ENCODE data around the gene FAM32A.

Gene FAM32A

DNA sequence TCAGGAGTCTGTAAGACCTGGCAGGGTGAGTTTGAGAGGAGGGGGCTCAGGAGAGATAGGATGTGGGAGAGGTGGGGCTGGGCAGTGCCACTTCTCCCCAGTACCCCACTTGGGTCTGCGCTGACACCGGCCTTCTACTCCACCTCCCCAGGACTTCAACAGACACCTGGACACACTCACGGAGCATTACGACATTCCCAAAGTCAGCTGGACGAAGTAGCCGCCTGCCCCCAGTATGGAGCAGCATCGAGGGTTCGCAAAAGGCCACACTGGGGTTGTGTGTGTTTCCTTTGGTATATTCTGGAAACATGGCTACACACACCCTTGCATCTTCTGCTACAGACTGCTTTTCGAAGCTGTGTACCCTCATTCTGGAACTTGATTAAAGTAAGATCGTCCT, 5.5 kb downstream of the FAM32A start:
- no peak for DNase-seq (ENCODE audit: low read depth)
- TF ChIP-seq, protein P1, sequence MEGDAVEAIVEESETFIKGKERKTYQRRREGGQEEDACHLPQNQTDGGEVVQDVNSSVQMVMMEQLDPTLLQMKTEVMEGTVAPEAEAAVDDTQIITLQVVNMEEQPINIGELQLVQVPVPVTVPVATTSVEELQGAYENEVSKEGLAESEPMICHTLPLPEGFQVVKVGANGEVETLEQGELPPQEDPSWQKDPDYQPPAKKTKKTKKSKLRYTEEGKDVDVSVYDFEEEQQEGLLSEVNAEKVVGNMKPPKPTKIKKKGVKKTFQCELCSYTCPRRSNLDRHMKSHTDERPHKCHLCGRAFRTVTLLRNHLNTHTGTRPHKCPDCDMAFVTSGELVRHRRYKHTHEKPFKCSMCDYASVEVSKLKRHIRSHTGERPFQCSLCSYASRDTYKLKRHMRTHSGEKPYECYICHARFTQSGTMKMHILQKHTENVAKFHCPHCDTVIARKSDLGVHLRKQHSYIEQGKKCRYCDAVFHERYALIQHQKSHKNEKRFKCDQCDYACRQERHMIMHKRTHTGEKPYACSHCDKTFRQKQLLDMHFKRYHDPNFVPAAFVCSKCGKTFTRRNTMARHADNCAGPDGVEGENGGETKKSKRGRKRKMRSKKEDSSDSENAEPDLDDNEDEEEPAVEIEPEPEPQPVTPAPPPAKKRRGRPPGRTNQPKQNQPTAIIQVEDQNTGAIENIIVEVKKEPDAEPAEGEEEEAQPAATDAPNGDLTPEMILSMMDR (IDR thresholded peaks at IDR 0.05; ENCODE audit: control insufficient read depth, insufficient read depth, low read depth, low read length, missing control alignments) = no peak
- H3K4me3 ChIP-seq (ENCODE audit: control insufficient read depth, low read depth, low read length) = no peak overlapping the region

DNA sequence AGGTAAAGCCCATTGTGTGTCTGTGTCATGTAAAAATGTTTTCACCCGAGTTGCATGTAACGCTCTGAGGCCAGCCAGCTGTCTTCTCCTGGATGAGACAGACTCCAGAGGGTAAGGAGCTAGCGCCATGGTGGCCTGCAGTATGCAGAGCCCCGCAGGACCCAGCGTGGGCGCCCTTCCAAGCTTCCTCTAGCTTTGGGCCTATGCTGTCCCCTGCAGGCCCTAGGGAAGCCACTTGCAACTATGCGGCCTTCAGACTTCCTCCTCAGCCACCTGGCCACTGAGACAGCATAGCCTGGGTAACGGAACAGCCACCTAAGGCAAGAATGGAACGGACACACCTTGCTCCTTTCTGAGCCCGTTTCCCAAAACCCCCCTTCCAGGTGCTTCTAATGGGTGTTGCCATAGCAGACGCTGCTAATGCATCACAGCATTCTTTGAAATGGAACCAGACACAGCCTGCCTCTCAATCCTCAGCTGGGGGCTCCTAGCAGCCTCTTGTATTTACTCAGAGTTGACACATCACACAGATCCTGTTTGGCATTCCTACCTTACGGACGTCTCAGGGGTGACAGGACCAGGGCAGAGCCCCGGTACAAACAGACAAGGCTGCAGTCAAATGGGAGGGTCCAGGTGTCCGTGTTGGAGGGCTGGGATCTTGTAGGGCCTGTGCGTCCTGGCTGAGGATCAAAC, 6.2 kb downstream of the FAM32A start:
- DNase-seq (ENCODE audit: low read depth) = no peak
- no peak overlapping the region for H3K4me3 ChIP-seq (ENCODE audit: control insufficient read depth, low read depth, low read length)
- TF ChIP-seq, protein P1 (IDR thresholded peaks at IDR 0.05; ENCODE audit: control insufficient read depth, insufficient read depth, low read depth, low read length, missing control alignments) = no peak

DNA sequence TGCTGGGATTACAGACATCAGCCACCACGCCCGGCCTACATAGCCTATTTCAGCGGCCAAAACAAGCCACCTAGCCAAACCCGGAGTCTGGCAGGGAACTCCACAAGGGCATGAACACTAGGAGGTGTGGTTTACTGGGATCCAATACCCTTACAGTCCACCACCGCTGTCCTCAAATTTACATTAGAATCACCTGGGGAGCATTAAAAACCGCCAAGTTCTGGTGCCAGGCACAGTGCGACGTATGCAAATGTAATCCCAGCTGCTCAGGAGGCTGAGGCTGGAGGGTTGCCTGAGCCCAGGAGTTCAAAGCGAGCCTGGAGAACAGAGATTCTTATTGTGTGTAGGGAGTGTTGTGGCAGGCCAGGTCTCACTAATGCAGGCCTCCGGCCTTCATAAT, 8.3 kb downstream of the FAM32A start:
- DNase-seq (ENCODE audit: low read depth) = no peak
- H3K4me3 ChIP-seq (ENCODE audit: control insufficient read depth, low read depth, low read length) = no peak overlapping the region
- TF ChIP-seq, protein P1 (IDR thresholded peaks at IDR 0.05; ENCODE audit: control insufficient read depth, insufficient read depth, low read depth, low read length, missing control alignments) = no peak

DNA sequence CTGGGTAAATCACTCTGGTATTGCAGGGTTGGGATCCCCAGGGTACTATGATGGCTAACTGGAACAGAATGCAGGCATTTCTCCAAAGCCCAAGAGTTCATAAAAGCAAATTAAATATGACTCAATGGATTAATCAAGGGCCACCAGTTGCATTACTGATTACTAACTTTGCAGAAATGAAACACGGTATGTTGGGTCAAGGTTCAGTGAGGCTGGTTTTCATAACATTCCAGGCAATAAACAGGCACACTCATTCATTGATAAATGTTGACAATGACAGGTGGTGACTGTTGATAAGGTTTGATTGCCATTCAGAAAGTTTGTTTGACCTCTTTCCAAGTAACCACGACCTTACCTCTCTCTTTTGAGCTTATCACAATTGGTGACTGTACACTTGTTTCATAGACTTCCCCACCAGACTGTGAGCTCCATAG, 12.0 kb downstream of the FAM32A start:
- peak; percentile 96 for DNase-seq (ENCODE audit: low read depth)
- TF ChIP-seq, protein P1 (IDR thresholded peaks at IDR 0.05; ENCODE audit: control insufficient read depth, insufficient read depth, low read depth, low read length, missing control alignments) = no peak
- H3K4me3 ChIP-seq (ENCODE audit: control insufficient read depth, low read depth, low read length) = peak overlapping the region; percentile 62

DNA sequence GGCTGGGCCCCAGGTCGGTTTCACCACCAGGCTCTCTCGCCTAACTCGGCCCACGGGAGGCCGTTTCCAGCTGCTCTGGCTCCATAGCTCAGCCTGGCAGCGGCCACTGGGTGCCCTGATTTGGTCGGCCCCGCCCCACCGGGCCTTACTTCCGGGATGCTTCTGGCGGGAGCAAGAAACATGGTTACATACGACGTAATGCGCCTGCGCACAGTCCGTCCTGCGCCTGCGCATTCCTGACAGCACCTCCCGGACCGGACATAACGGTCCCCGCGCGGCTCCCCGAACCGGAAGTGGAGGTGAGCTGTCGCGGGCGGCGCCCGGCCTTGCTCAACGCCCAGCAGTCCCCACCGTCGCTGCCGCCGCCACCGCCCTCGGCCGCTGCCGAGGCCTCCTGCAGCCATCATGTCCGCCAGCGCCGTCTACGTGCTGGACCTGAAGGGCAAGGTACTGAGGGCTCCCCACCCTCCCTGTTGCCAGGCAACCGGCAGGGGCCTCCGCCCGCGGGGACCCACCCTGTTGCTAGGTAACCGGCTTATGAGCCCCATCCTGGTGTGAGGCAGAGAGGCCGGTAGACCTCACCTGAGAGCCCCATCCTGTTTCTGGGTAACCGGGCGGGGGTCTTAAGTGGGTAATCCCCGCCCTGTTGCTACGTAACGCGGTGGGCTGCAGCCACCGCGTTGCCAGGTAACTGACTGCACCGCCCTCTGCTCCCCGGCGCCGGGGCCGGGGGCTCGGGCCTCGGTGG, 12.6 kb downstream of the FAM32A start, which contains the start of gene AP1M1:
Gene AP1M1 (plus strand): TSS at position 290 of the 748 bp plus-strand sequence. CDS start 116 bp downstream, at position 406.
- TF ChIP-seq, protein P1 (IDR thresholded peaks at IDR 0.05; ENCODE audit: control insufficient read depth, insufficient read depth, low read depth, low read length, missing control alignments) = no peak
- DNase-seq (ENCODE audit: low read depth) = peak; percentile 89
- H3K4me3 ChIP-seq (ENCODE audit: control insufficient read depth, low read depth, low read length) = peak within 1 kb of the TSS; percentile 62

DNA sequence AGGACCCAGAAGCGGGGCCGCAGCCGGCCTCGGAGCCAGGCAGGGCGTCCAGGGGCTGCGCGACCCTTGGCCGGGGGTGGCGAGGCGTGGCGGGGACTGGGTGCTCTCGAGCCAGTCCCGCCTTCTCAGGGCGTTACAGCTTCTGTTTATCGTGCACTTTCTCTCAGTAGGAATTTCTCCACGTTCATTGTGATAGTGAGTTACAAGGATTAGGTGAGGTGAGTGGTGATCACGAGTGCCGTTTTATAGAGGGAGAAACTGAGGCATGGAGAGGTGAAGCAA, 13.1 kb downstream of the FAM32A start:
- H3K4me3 ChIP-seq (ENCODE audit: control insufficient read depth, low read depth, low read length) = peak overlapping the region; percentile 62
- TF ChIP-seq, protein P1 (IDR thresholded peaks at IDR 0.05; ENCODE audit: control insufficient read depth, insufficient read depth, low read depth, low read length, missing control alignments) = no peak
- no peak for DNase-seq (ENCODE audit: low read depth)

Data from AG09309 (cell line).